PC-3 (cell line): ENCODE results near the gene STARD7. TPM values are rescaled to one million over a fixed set of nuclear protein-coding genes. Genes with fewer than 3 reads are reported as not detected.

Experiments
- ATAC-seq: fragments of 200-7000 bp; cut with Tn5 transposase; 2 replicates; pipeline ENCODE4 v1.9.1; 2020; ENCODE audit warnings: mild to moderate bottlenecking, moderate library complexity
- BruUV-seq: library from RNA; stranded (reverse); fragments of 400-500 nt; replicated peaks from 2 replicates; lab custom pipeline; 2021; lab: Mats Ljungman, UMichigan
- CTCF ChIA-PET: fragments of 300-600 bp; sonication (Branson Sonifier 250); formaldehyde crosslinking; loops from one replicate; lab custom pipeline; 2022; ENCODE audit warnings: antibody characterized with exemption; lab: Charles Lee
- POLR2A ChIA-PET: fragments of 300-600 bp; sonication (Branson Sonifier 250); formaldehyde crosslinking; loops from one replicate; lab custom pipeline; 2022; ENCODE audit warnings: antibody characterized with exemption; ENCODE audit not compliant: unreplicated experiment; lab: Charles Lee
- DNase-seq: peaks from one replicate; pipeline ENCODE4 v3.0.0-alpha.2; 2015
- H2AFZ ChIP-seq: fragments of 300-600 bp; sonication (generic); 2 replicates; pipeline ENCODE4 v1.6.0; 2016; ENCODE audit warnings: antibody characterized with exemption, low read length
- H3F3A ChIP-seq: fragments of 300-600 bp; sonication (generic); one replicate; pipeline ENCODE4 v1.6.0; 2017; ENCODE audit warnings: antibody characterized with exemption, low read length, control low read depth, mild to moderate bottlenecking; ENCODE audit not compliant: unreplicated experiment
- H3K27ac ChIP-seq: fragments of 300-600 bp; sonication (generic); 2 replicates; pipeline ENCODE4 v1.5.1; 2016; ENCODE audit warnings: mild to moderate bottlenecking, low read length
- H3K27me3 ChIP-seq: fragments of 300-600 bp; sonication (generic); 2 replicates; pipeline ENCODE4 v1.6.1; 2016; ENCODE audit warnings: low read length, mixed read lengths
- H3K36me3 ChIP-seq: fragments of 300-600 bp; sonication (generic); 2 replicates; pipeline ENCODE4 v1.6.1; 2016; ENCODE audit warnings: low read depth, mixed run types, low read length, mixed read lengths
- H3K4me1 ChIP-seq: fragments of 300-600 bp; sonication (generic); 2 replicates; pipeline ENCODE4 v1.5.1; 2016; ENCODE audit warnings: low read length; ENCODE audit not compliant: insufficient read depth
- H3K4me2 ChIP-seq: fragments of 300-600 bp; sonication (generic); 2 replicates; pipeline ENCODE4 v1.6.0; 2016; ENCODE audit warnings: low read length
- H3K4me3 ChIP-seq: fragments of 300-600 bp; sonication (generic); 2 replicates; pipeline ENCODE4 v1.5.1; 2016; ENCODE audit warnings: mild to moderate bottlenecking, low read length, mixed read lengths
- H3K79me2 ChIP-seq: fragments of 300-600 bp; sonication (generic); 2 replicates; pipeline ENCODE4 v1.6.1; 2017; ENCODE audit warnings: low read length, mixed read lengths
- H3K9ac ChIP-seq: fragments of 300-600 bp; sonication (generic); 2 replicates; pipeline ENCODE4 v1.6.0; 2016; ENCODE audit warnings: mild to moderate bottlenecking, low read length
- H3K9me2 ChIP-seq: fragments of 300-600 bp; sonication (generic); replicated peaks from 2 replicates; pipeline ENCODE4 v1.6.1; 2016; ENCODE audit warnings: mixed run types, low read length, mixed read lengths
- H3K9me3 ChIP-seq: fragments of 300-600 bp; sonication (generic); 2 replicates; pipeline ENCODE4 v1.6.1; 2016; ENCODE audit warnings: low read length, mixed read lengths
- H4K20me1 ChIP-seq: fragments of 300-600 bp; sonication (generic); 2 replicates; pipeline ENCODE4 v1.6.1; 2016; ENCODE audit warnings: low read length, mixed read lengths
- CTCF ChIP-seq: fragments of 300-600 bp; sonication (generic); conservative IDR thresholded peaks from 2 replicates; pipeline ENCODE4 v1.5.1; 2017; ENCODE audit warnings: antibody characterized with exemption, low read depth, mild to moderate bottlenecking, low read length
- EZH2 ChIP-seq: fragments of 300-600 bp; sonication (generic); IDR thresholded peaks from one replicate; pipeline ENCODE4 v1.6.1; 2017; ENCODE audit warnings: antibody characterized with exemption, mild to moderate bottlenecking, low read length; ENCODE audit not compliant: unreplicated experiment
- EZH2phosphoT487 ChIP-seq: fragments of 300-600 bp; sonication (generic); IDR thresholded peaks from 2 replicates; pipeline ENCODE4 v1.6.1; 2018; ENCODE audit warnings: mild to moderate bottlenecking, antibody characterized with exemption, low read length, borderline replicate concordance
- intact Hi-C: fragments of 100-400 bp; cut with micrococcal nuclease; formaldehyde crosslinking; loops from 2 replicates; pipeline ENCODE4 v1.9.0; 2023
- total RNA-seq: library from RNA; depleted of rRNA; stranded (reverse); fragments of >200 nt; gene quantifications from 2 replicates; pipeline ENCODE4 v1.2.3, GENCODE V29; 2014

The STARD7 gene
- total RNA-seq, 1 experiment from 2014 or later = 169 TPM

GRCh38 chr2:96152304-96153161 is 56.1 kb downstream of the STARD7 start:
- H3K4me2 ChIP-seq = no peak overlapping the region
- H3K36me3 ChIP-seq = no peaks in the 10 kb centered on the region
- no peaks in the 10 kb centered on the region for H4K20me1 ChIP-seq
- no peak for ATAC-seq
- no TSS peak for BruUV-seq
- H2AFZ ChIP-seq = no peak overlapping the region
- intact Hi-C loops = no loop called here
- H3K9me3 ChIP-seq = no peaks in the 10 kb centered on the region
- no peaks in the 10 kb centered on the region for H3F3A ChIP-seq
- no peaks in the 10 kb centered on the region for H3K4me1 ChIP-seq
- POLR2A ChIA-PET = no interaction called here
- H3K9ac ChIP-seq = no peak overlapping the region
- no peaks in the 10 kb centered on the region for H3K79me2 ChIP-seq
- no peaks in the 10 kb centered on the region for H3K27me3 ChIP-seq
- no peak overlapping the region for H3K27ac ChIP-seq
- no peak for TF ChIP-seq EZH2phosphoT487
- TF ChIP-seq EZH2 = no peak
- no peak overlapping the region for H3K4me3 ChIP-seq
- H3K9me2 ChIP-seq = no peaks in the 10 kb centered on the region
- no peak for DNase-seq
- CTCF ChIA-PET = no interaction called here

- no peaks in the 10 kb centered on the region for H4K20me1 ChIP-seq
- no peak overlapping the region for H3K4me2 ChIP-seq
- no peak overlapping the region for H3K27ac ChIP-seq
- H3K79me2 ChIP-seq = no peaks in the 10 kb centered on the region
- H3K4me1 ChIP-seq = no peaks in the 10 kb centered on the region
- no peaks in the 10 kb centered on the region for H3K9me3 ChIP-seq
- DNase-seq (no peak), ATAC-seq (no peak)
- POLR2A ChIA-PET = no interaction called here
- H2AFZ ChIP-seq = no peak overlapping the region
- BruUV-seq = no TSS peak
- no peak overlapping the region for H3K4me3 ChIP-seq
- CTCF ChIA-PET = no interaction called here
- H3K27me3 ChIP-seq = no peaks in the 10 kb centered on the region
- intact Hi-C loops = no loop called here
- H3K9ac ChIP-seq = no peak overlapping the region
- H3F3A ChIP-seq = no peaks in the 10 kb centered on the region
- no peak for TF ChIP-seq EZH2
- no peak for TF ChIP-seq CTCF
- TF ChIP-seq EZH2phosphoT487 = no peak
- H3K36me3 ChIP-seq = no peaks in the 10 kb centered on the region
- no peaks in the 10 kb centered on the region for H3K9me2 ChIP-seq
Measured at GRCh38 chr2:96151595-96152303, 56.9 kb downstream of the STARD7 start.

- Histone ChIP-seq H3K9me2 (no peaks in the 10 kb centered on the region), H4K20me1 (no peaks in the 10 kb centered on the region), H3K4me1 (no peaks in the 10 kb centered on the region), H3K9ac (no peak overlapping the region), H3K27ac (no peak overlapping the region), H2AFZ (no peak overlapping the region), H3K36me3 (no peaks in the 10 kb centered on the region), H3K27me3 (no peaks in the 10 kb centered on the region), H3K4me2 (no peak overlapping the region), H3F3A (no peaks in the 10 kb centered on the region), H3K4me3 (no peak overlapping the region), H3K79me2 (no peaks in the 10 kb centered on the region), H3K9me3 (no peaks in the 10 kb centered on the region)
- TF ChIP-seq EZH2phosphoT487 = no peak
- ChIA-PET CTCF (no interaction called here), POLR2A (no interaction called here)
- intact Hi-C loops = no loop called here
- DNase-seq (no peak), ATAC-seq (no peak)
- no TSS peak for BruUV-seq
Measured at GRCh38 chr2:96150791-96151594, 57.6 kb downstream of the STARD7 start.
